ENCODE results near the gene TTC1.
"Not testable (repeated sequence)": the region's sequence is repeated elsewhere in the genome, so short reads cannot be mapped to it uniquely, and the experiment has no call there.

The TTC1 gene

DNA sequence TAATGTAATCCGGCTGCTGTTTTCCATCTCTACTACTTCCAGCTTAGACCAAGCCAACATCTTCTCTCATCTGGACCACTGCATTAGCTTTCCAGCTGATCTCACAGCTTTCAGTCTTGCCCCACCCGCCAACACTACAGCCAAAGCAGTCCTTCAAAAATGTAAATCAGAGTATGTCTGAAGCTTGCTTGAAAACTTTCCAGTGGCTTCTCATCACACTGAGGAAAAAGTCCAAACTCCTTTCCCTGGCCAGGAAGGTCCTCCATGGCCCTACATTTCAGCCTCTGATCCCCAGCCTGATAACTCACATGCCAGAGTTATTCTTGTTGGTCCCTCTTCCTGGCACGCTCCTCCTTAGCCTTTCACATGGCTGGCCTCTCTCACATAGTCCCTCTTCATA, 38.5 kb downstream of the TTC1 start:
- no peaks in the 10 kb centered on the region for H3K27me3 Mint-ChIP-seq
- ATAC-seq, result no peak
- H3K27ac Mint-ChIP-seq, result peak overlapping the region in 1 of 2 donors; percentile 49
- no peak overlapping the region for H3K4me3 Mint-ChIP-seq
- H3K4me1 Mint-ChIP-seq, result peaks cover 8% of the 10 kb centered on the region
- no peaks in the 10 kb centered on the region for H3K9me3 Mint-ChIP-seq
- DNase-seq, result no peak

GRCh38 chr5:160048131-160048530, 39.2 kb downstream of the TTC1 start:
- H3K4me1 Mint-ChIP-seq, result peaks cover 8% of the 10 kb centered on the region
- DNase-seq, result no peak
- no peak for ATAC-seq
- no peak overlapping the region for H3K27ac Mint-ChIP-seq
- H3K4me3 Mint-ChIP-seq, result no peak overlapping the region
- no peaks in the 10 kb centered on the region for H3K9me3 Mint-ChIP-seq
- H3K27me3 Mint-ChIP-seq, result no peaks in the 10 kb centered on the region

DNA sequence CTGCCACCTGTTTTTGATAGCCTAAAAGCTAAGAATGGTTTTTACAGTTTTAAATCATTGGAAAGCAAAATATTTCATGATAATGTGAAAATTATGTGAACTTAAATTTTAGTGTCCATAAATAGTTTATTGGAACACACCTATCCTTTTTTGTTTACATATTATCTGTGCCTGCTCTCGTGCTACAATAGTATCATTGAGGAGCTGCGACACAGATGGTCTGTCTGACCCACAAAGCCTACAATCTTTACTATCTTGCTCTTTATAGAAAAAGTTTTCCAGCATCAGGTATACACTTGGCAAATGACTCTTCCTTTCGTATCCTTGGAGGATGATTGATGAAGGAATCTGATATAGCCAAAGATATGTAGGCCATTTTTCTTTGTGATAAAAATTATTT, 40.2 kb downstream of the TTC1 start:
- H3K9me3 Mint-ChIP-seq, result no peaks in the 10 kb centered on the region
- no peak for ATAC-seq
- H3K27ac Mint-ChIP-seq, result peak overlapping the region; percentile 29 to 82
- no peak overlapping the region for H3K4me3 Mint-ChIP-seq
- peaks cover 5% of the 10 kb centered on the region for H3K4me1 Mint-ChIP-seq
- no peaks in the 10 kb centered on the region for H3K27me3 Mint-ChIP-seq
- no peak for DNase-seq

DNA sequence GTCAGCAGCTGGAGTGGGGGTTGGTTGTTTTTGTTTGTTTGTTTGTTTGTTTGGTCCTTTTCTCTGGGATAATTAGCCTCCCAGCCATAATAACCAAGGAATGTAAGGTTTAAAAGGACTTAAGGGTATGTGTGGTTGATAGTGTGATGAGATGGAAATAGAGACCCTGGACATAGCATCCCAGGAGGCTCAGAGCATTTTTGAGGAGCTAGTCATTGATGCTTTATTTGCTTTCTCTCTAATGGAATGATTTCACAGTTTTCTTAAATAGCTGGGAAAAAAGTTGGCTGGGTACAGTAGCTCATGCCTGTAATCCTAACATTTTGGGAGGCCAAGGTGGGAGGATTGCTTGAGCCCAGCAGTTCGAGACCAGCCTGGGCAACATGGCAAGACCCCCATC, 45.1 kb downstream of the TTC1 start:
- H3K4me1 Mint-ChIP-seq, result no peaks in the 10 kb centered on the region
- no peak overlapping the region for H3K4me3 Mint-ChIP-seq
- ATAC-seq, result no peak
- H3K9me3 Mint-ChIP-seq, result no peaks in the 10 kb centered on the region
- H3K27ac Mint-ChIP-seq, result no peak overlapping the region
- H3K27me3 Mint-ChIP-seq, result no peaks in the 10 kb centered on the region
- no peak for DNase-seq

DNA sequence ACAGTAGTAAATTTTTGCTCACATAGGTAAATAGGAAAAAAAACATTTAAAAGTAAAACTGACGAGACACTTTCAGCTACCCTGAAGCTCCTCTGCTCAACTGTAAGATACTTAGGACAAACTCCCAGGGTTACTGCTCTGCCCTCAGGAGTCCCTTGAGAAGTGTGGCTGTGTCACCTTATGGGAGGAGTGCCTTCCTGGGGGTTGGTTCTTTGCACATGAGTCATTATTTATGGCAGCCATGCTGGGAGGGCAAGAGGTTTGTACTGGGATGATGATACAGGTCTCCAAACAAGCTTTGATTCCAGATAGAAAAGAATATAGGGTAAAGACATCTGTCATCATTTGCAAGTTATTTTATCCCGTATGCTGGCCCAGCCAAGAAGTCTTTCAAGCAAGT, 45.9 kb downstream of the TTC1 start:
- H3K27me3 Mint-ChIP-seq, result no peaks in the 10 kb centered on the region
- no peaks in the 10 kb centered on the region for H3K4me1 Mint-ChIP-seq
- no peak overlapping the region for H3K4me3 Mint-ChIP-seq
- no peaks in the 10 kb centered on the region for H3K9me3 Mint-ChIP-seq
- no peak for ATAC-seq
- DNase-seq, result no peak
- no peak overlapping the region for H3K27ac Mint-ChIP-seq

DNA sequence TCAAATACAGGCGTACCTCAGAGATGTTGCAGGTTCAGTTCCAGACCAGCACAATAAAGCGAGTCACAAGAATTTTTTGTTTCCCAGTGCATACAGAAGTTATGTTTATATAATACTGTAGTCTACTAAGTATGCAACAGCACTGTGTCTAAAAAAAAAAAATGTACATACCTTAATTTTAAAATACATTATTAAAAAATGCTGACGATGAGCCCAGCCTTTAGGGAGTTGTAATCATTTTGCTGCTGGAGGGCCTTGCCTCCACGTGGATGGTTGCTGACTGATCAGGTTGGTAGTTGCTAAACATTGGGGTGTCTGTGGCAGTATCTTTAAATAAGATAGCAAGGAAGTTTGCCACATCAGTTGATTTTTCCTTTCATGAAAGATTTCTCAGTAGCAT, 48.3 kb downstream of the TTC1 start:
- Mint-ChIP-seq H3K4me1 (no peaks in the 10 kb centered on the region), H3K27me3 (no peaks in the 10 kb centered on the region), H3K4me3 (no peak overlapping the region), H3K9me3 (no peaks in the 10 kb centered on the region), H3K27ac (no peak overlapping the region)
- ATAC-seq (no peak), DNase-seq (no peak)

DNA sequence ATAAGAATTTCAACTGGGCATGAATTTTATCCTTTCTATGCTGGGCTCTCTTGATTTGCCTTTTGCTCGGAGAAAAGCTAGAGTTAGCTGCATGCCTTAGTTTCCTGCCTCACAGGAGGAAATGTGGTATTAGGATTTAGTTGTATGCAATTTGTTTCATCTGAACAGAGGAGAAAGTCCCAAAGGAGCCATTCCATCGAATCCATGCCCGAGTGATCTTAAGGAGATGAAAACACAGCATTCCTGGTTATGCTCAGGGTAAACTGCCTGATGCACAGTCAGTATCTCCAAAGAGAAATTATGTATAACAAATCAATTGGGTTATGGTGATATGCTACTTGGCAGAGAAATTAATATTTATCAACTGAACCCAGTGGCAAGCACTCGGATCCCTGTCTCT, 51.1 kb downstream of the TTC1 start:
- H3K27ac Mint-ChIP-seq, result no peak overlapping the region

DNA sequence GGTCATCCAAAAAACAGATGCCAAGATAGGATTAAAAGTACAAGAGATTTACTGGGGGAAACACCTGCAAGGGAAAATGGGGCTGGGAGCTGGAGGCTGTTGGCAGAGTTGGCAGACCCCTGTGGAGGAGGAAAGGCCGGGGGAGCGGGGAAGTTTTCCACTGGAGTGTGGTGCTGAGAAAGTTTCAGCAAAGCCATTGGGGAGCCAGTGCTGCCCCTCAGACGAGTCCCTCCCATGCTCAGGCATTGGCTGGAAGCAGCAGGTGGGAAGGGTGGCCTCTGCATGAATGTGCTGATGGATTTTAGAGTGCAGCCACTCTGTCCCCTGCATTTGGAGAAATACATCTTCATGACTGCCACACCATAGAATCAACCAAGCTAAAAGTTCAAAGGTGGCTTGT, 52.8 kb downstream of the TTC1 start:
- H3K27me3 Mint-ChIP-seq, result no peaks in the 10 kb centered on the region
- DNase-seq (no peak), ATAC-seq (no peak)
- no peak overlapping the region for H3K4me3 Mint-ChIP-seq
- H3K9me3 Mint-ChIP-seq, result no peaks in the 10 kb centered on the region
- no peaks in the 10 kb centered on the region for H3K4me1 Mint-ChIP-seq
- peak overlapping the region in 1 of 2 donors; percentile 12 for H3K27ac Mint-ChIP-seq

More for the DNA sequence above, 51.1 kb downstream of the TTC1 start:
- H3K9me3 Mint-ChIP-seq, result no peaks in the 10 kb centered on the region
- H3K4me1 Mint-ChIP-seq, result no peaks in the 10 kb centered on the region
- no peak overlapping the region for H3K4me3 Mint-ChIP-seq
- DNase-seq, result no peak
- no peak for ATAC-seq
- H3K27me3 Mint-ChIP-seq, result no peaks in the 10 kb centered on the region

DNA sequence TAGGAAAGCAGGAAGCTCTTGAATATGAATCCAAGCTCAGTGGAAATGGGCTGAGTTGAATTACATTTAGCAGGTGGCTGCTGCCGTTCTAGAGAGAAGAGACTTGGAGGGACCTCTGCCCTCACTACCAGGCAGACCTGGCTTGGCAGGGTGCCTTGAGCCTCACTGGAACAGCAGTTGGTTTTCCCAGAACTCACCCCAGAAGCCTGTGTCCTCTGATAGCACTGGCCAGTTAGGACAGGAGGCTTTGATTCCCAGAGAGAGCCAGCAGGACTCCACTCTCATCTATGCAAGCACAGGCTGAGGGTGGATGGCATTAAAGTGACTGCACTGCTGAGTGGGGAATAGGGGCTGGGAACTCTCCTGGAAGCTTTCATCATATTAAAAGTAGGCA, 55.5 kb downstream of the TTC1 start:
- no peaks in the 10 kb centered on the region for H3K9me3 Mint-ChIP-seq
- no peak overlapping the region for H3K4me3 Mint-ChIP-seq
- no peaks in the 10 kb centered on the region for H3K27me3 Mint-ChIP-seq
- ATAC-seq, result no peak
- no peak overlapping the region for H3K27ac Mint-ChIP-seq
- no peaks in the 10 kb centered on the region for H3K4me1 Mint-ChIP-seq
- DNase-seq, result no peak

GRCh38 chr5:160064995-160065614, 56.2 kb downstream of the TTC1 start:
- no peak overlapping the region for H3K4me3 Mint-ChIP-seq
- H3K27ac Mint-ChIP-seq, result no peak overlapping the region
- no peaks in the 10 kb centered on the region for H3K9me3 Mint-ChIP-seq
- H3K4me1 Mint-ChIP-seq, result no peaks in the 10 kb centered on the region
- DNase-seq (no peak), ATAC-seq (no peak)
- no peaks in the 10 kb centered on the region for H3K27me3 Mint-ChIP-seq

GRCh38 chr5:160069120-160069519, 60.2 kb downstream of the TTC1 start:
- DNase-seq, H3K4me1 Mint-ChIP-seq, H3K4me3 Mint-ChIP-seq, H3K27ac Mint-ChIP-seq, H3K9me3 Mint-ChIP-seq, ATAC-seq, H3K27me3 Mint-ChIP-seq: not testable (repeated sequence)

GRCh38 chr5:160071516-160071915, 62.6 kb downstream of the TTC1 start:
- ATAC-seq (no peak), DNase-seq (no peak)
- no peak overlapping the region for H3K4me3 Mint-ChIP-seq
- no peaks in the 10 kb centered on the region for H3K27me3 Mint-ChIP-seq
- H3K9me3 Mint-ChIP-seq, result no peaks in the 10 kb centered on the region
- no peak overlapping the region for H3K27ac Mint-ChIP-seq
- H3K4me1 Mint-ChIP-seq, result no peaks in the 10 kb centered on the region

DNA sequence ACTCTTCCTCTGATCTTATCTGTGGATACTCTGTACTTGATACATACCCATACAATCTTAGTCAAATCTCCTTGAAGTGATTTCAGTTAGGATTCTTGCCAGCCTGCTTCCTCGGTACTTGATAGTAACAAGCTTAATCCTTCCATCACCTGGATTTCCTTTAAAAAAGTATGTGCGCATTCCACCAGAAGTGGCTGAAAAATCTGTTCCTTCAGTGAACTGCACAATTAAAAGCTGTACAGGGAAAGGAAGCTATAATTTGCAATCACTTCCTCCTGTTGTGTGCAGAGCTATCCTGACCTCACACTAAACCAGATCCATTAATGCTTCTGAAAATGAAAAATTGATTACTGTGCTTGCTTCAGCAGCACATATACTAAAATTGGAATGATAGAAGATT, 63.0 kb downstream of the TTC1 start:
- no peak overlapping the region for H3K4me3 Mint-ChIP-seq
- H3K4me1 Mint-ChIP-seq, result no peaks in the 10 kb centered on the region
- no peaks in the 10 kb centered on the region for H3K27me3 Mint-ChIP-seq
- no peaks in the 10 kb centered on the region for H3K9me3 Mint-ChIP-seq
- DNase-seq, result no peak
- no peak for ATAC-seq
- no peak overlapping the region for H3K27ac Mint-ChIP-seq

DNA sequence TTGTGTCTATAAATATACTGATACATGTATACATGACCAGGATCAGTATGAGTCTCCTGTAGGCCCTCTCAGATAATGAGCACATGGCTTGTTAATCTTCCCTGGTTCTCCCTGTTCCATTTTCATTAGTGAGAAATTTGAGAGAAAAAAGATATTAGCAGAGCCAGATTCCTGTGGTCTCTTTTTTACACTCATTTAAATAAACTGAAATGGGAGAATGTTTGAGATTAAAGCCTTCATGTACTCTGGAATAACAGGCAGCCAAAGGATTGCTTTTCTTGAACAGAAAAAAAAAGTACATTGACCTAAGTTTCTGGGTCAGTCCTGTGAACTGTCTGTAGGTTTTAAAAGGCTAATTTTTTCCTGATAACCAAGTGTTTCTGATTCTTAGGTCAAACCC, 66.1 kb downstream of the TTC1 start:
- DNase-seq (no peak), ATAC-seq (no peak)
- H3K9me3 Mint-ChIP-seq, result no peaks in the 10 kb centered on the region
- no peak overlapping the region for H3K27ac Mint-ChIP-seq
- no peaks in the 10 kb centered on the region for H3K4me1 Mint-ChIP-seq
- H3K4me3 Mint-ChIP-seq, result no peak overlapping the region
- no peaks in the 10 kb centered on the region for H3K27me3 Mint-ChIP-seq

GRCh38 chr5:160076997-160077396, 68.1 kb downstream of the TTC1 start:
- Mint-ChIP-seq H3K27ac (no peak overlapping the region), H3K4me3 (no peak overlapping the region), H3K9me3 (no peaks in the 10 kb centered on the region), H3K4me1 (no peaks in the 10 kb centered on the region), H3K27me3 (no peaks in the 10 kb centered on the region)
- ATAC-seq (no peak), DNase-seq (no peak)

- no peak overlapping the region for H3K27ac Mint-ChIP-seq
- H3K27me3 Mint-ChIP-seq, result no peaks in the 10 kb centered on the region
- ATAC-seq, result no peak
- H3K9me3 Mint-ChIP-seq, result no peaks in the 10 kb centered on the region
- no peaks in the 10 kb centered on the region for H3K4me1 Mint-ChIP-seq
- H3K4me3 Mint-ChIP-seq, result no peak overlapping the region
- no peak for DNase-seq
Observed at GRCh38 chr5:160079753-160080152, 70.8 kb downstream of the TTC1 start.

DNA sequence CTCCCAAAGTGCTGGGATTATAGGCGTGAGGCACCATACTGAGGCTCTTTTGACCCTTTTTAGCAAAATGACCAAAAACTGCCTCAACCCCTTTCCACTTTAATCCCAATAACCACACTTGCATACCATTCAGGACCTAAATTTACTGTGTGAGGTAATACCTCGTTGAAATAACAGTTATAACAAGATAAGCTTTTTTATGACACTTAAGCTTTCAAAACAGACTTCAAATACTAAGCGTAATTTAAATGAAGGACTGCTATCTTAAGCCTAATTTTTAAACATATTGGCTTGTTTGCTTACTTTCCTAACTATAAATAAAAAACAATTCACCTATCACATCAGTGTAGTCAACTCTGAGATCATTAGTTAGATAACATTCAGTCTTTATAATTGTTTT, 72.6 kb downstream of the TTC1 start:
- no peaks in the 10 kb centered on the region for H3K27me3 Mint-ChIP-seq
- no peaks in the 10 kb centered on the region for H3K9me3 Mint-ChIP-seq
- DNase-seq, result no peak
- H3K4me1 Mint-ChIP-seq, result no peaks in the 10 kb centered on the region
- ATAC-seq, result no peak
- H3K27ac Mint-ChIP-seq, result no peak overlapping the region
- no peak overlapping the region for H3K4me3 Mint-ChIP-seq

All from stimulated activated naive CD8-positive, alpha-beta T cell treated with anti-CD3 and anti-CD28 coated beads, Interleukin-15, amount 100 ng/mL, for 72 hours (primary cell).